HG03439 (cell line): ENCODE results near the gene DMWD.

Source experiments
- ATAC-seq: cut with Tn5 transposase; IDR thresholded peaks from one replicate; pipeline ENCODE4 v1.9.1; 2021; ENCODE audit warnings: mild to moderate bottlenecking, moderate library complexity; ENCODE audit not compliant: unreplicated experiment

DMWD gene

DNA sequence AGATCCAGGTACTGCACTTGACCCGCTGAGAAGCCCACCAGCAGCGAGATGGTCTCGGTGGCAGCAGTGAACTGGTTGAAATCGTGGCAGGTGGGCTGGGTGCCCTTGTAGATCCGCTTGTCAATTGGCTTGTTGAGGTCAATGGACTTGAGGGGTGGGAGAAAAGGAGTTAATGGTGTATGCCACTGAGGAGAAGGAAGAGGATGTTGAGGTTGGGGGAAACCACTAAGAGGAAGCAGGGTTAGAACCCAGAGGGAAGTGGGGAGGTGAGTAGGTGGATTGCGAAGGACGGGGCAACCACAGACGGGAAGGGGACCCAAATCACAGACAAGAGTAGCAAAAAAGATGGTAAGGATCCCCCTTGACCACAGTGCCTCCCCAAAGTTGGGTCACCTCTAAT, 1.7 kb downstream of the DMWD start:
- no peak for ATAC-seq

DNA sequence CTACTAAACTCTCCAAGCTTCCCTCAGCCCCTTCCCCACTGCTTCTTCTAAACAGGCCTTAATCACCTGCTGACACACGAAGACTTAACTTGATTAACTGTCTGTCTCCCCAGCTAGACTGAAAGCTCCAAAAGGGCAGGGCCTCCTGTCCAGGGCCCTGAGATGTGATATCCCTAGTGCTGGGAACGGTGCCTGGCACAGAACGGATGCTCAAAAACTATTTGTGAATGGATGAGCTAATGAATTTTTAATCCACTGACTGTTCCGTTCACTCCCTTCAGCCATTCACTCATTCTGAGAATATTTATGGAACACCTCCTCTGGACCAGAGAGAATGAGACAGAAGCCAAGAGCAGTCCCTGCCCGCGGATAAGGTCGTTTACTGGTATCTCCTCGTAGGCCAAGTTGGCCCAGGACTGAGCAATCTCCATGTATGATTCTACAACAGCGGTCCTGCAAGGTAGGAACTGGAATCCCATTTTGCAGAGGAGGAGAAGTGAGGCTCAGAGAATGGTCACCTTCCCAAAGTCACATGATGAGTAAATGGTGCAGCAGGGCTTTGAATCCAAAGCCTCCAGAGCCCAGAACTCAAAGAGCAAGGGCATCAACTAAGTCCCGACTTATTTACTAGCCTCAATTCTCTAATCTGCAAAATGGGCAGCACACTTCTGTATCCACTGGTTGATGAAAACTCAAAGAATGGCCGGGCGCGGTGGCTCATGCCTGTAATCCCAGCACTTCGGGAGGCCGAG, 3.4 kb downstream of the DMWD start:
- no peak for ATAC-seq

DNA sequence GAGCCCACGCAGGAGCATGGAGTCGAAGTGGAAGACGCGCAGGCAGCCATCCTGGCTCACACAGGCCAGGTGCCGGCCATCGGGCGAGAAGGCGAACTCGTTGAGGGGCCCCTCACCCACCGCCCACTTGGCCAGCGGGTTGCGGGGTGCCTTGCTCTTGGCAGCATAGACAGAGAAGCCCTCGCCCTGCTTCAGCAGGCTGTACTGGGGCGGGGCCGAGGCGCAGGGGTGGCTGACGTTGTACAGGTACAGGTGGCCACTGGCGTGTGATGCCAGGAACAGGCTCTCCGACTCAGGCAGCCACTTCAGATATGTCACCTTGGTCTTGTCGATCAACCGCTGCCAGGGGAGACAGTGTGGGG, 6.1 kb downstream of the DMWD start:
- ATAC-seq, result no peak

DNA sequence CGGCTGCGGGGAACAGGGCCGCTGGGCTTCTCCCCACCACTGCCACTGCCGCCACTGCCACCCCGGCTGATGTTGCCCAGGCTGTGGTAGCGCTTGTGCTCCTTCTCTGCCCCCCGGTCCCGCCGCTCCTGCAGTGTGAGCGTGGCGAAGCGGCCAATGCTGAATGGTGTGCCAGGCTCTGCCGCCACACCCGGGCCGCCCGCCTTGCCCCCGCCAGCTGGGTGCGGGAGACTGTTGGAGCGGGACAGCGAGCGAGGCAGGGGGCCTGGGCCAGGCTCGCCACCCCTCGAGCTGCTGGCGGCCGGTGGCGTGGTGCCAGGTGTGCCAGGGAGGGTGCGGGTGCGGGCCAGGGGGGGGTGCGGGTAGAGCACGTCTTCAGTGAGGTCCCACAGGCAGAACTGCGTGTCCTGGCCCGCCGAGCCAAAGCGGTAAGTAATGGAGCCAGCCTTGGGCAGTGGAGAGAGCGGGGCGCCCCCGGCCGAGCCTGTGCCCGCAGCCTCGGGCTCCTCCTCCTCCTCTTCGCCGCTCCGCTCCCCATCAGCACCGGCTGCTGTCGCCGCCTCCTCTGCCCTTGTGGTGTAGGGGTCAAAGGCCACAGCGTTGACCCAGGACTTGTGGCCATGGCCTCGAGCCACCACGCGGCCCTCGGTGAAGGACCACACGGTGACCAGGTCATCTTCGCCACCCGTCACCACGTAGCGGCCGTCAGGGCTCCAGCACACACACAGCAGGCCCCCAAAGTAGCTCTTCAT, 6.7 kb downstream of the DMWD start:
- no peak for ATAC-seq

DNA sequence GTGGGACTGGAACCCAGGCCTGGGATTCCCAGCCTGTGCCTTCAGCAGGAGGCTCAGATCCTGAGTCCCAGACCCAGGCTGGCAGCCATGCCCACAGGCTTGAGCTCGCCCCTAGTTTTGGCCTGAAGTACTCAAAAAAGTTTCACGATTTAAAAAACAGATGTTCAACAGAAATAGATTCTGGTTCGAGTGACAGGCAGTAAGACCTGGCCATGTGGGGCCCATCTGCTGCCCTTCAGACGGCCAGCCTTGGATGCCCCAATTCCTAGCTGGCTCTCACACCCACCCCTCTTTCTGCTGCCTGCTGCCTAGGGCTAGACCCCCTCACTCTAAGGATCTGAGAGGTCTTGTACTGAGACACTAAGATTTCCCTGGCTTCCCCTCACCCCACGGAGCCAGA, 7.5 kb downstream of the DMWD start:
- no peak for ATAC-seq

DNA sequence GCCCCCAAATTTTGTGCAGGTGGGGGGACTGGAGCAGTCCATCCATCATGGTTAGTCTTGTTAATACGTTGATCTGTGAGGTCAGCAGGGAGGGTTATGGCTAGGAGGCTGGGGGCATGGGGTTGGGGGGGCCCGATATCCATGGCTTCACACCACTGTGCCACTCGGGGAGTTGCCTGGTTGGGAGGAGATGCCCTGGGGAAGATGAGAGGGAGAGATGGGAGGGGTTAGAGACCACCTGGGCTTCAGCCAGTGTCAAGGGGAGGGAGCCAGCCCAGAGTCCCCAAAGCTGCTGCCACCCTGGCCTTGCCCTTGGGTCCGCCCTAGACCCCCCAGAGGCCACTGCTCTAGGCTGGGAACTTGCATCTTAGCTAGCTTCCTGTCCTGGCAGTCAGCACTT, 8.5 kb downstream of the DMWD start:
- no peak for ATAC-seq

DNA sequence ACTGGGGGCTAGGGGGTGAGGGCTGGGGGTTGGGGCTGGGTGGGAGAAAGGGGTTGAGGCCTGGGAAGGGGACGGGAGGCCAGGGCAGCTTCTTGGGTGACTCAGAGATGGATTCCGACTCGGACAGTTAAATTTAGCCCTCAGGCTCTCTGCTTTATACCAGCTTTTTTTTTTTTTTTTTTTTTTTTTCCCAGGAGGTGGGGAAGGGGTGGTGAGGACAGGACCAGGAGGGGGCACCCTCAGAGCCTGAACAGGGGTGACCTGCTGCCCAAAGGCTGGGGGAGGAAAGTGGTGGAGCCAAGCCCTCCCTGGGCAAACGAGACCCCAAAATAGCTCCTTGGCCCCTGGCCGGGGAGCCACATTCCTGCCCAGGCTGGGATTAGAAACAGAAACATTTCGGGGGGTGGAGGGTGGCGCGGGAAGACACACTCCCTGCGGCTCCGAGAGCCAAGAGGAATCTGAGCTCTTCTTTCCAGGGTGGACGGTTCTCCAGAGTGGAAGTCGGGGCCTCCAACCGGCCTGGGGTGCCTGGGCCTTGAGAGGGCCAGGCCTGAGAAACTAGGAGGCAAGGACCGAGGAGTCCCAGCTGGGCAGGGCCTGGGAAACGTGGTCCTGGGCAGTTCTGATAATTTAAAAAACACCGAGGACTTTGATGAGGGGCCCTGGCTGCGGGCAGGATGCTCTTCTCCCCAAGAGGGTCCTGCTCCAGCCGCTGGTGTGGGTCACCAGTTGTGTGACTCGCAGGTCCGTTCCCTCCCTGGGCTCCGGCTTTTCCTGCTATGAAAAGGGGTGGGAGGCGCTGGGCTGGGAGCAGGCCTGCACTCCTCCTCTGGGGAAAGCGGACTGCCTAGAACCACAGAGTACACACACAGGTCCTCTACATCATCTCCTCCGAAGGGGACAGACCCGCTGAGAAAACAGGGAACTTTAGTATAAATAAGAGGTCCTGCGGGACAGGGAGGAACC, 9.5 kb downstream of the DMWD start:
- ATAC-seq, result no peak

DNA sequence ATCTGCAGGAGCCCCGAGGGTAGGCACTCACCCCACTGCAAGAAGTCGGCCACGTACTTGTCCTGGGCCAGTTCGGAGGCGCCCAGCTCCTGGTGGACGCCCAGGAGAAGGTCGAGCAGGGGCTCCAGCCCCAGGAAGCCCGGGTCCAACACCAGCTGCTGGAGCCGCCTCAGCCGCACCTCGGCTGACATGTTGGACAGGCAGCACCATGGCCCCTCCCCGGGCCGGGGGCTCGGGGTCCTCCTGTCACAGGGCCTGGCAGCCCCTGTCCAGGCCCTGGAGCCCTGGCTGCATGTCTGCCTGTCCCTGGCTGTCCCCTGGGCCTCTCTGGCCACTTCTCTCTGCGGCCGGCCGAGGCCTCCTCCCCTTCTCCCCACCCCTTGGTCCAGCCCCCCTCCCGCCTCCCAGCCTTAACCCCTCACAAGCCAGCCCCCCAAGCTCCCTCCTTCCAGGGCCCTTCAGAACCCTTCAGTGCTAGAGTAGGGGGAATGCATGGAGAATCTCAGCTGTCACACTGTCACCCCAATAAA, 10.4 kb downstream of the DMWD start, which contains the start of gene DMPK:
DMPK (minus strand) TSS at position 329 of the 530 bp plus-strand sequence; CDS start at position 191, 138 bp downstream.
- no peak for ATAC-seq

DNA sequence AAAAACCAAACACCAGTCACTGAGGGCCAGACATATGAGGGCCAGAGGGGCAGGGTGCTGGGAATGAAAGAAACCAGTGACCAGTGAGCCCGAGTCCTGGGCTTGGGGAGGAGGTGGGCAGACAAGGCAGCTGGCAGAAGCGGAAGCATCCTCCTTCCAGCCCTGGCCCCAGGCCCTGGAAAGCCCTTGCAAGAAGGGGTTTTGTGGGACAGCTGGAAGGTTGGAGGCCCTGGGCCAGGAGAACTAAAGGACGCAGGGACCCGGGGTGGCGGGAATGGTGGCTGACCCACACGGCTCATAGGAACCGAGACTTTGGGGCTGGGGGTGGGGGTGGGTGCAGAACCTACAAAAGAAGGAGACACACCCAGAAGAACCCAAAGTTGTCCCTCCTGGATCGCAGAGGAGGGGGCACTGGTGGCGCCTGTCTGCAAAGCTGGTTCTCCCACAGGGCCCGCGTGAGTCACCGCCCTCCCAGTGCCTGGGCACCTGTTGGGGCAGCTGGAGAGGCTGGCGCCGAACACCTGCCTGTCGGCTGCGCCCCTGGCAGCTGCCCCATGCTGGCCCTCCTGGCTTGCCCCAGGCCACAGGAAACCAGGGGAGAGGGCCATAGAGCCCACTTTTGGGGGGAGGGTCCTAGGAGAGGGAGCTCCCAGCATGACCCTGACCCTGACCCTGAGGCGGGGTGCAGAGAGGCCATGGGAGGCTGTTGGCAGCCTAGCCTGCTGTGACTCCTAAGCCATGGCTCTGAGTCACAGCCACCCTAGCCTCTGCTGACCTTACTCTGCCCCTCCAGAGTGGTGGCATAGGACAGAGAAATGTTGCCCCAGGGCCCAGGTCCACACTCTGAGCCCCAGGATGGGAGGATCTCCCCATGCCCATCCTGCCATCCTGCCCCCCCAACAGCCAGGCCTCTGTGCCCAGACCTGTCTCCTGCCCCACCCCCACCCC, 11.2 kb downstream of the DMWD start:
- ATAC-seq, result no peak

DNA sequence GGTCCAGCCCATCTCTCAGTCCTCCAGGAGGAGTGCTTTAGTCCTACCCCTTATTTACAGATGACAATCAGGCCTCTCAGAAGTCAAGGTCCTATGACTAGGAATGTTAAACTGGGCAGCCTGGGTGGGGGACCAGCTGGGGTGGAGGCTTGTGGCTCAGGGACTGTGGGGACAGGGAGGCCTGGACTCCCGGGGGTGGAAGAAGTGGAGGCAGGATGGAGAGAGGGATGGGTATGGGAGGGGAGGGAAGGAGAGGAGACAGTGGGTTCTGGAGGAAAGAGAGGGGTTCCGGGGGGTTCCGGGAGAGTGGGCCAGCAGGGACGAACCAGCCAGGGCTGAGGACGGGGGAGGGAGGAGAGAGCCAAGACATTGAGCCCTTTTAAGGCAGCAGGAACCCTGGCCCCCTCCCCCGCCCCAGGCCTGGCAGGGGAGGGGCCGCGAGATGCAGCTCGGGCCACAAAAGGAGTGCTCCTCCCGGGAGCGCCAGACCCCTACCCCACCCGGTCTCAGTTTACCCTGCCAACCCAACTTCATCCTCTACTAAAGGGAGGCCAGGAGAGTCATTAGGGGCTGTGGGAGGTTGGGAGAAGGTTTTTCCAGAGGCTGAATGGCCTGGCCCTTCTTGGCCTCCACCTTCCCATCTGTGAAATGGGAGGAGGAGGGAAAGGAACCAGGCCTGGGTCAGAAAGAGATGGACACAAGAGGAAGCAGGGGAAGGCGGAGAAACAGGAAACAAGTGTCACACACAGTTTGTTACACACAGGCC, 12.0 kb downstream of the DMWD start:
- no peak for ATAC-seq

DNA sequence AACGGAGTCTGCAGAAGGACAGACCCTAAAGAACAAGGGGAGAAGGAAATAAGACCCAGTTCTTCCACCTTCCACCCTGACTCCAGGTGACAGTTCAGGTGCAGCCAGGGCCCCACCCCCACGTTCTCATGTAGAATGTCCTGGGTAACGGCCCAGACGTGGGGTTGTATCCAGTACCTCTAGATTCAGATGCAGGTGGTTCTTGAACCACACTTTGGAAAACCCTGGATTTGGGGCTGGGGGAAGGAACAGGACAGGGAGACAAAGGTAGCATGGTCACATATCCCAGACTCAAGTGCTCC, 12.5 kb downstream of the DMWD start:
- no peak for ATAC-seq

DNA sequence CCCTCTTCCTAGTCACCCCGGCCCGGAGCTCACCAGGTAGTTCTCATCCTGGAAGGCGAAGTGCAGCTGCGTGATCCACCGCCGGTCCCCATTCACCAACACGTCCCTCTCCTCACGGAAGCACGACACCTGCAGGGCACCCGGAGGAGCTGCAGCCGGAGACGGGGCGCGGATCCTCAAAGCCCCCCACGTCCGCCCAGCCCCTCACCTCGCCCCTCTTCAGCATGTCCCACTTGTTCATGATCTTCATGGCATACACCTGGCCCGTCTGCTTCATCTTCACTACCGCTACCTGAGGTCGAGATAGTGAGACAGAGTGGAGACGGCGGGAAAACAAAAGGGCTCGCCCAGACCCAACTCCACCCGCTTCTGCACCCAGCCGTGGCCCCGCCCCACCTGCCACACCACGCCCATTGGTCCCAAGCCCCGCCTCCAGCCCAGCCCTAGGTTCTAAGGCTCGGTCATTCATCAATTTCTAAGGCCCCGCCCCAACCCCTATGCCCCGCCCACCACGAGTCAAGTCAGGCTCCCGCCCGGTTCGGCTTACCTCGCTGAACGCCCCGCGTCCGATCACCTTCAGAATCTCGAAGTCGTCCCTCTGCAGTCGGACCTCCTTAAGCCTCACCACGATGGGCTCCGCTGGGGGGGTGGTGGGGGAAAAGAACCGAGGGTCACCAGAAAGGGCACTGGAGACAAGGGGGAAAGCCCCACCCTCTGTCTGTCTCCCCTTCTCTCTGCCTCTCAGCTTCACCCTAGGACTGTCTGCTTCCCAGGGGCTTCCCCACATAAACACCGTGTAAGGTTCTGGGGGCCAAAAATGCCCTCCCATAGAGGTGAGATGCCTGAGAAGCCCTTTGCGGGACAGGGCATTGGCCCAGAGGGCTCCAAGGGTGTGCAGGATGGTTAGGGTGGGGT, 13.2 kb downstream of the DMWD start:
- peak; percentile 66 for ATAC-seq

DNA sequence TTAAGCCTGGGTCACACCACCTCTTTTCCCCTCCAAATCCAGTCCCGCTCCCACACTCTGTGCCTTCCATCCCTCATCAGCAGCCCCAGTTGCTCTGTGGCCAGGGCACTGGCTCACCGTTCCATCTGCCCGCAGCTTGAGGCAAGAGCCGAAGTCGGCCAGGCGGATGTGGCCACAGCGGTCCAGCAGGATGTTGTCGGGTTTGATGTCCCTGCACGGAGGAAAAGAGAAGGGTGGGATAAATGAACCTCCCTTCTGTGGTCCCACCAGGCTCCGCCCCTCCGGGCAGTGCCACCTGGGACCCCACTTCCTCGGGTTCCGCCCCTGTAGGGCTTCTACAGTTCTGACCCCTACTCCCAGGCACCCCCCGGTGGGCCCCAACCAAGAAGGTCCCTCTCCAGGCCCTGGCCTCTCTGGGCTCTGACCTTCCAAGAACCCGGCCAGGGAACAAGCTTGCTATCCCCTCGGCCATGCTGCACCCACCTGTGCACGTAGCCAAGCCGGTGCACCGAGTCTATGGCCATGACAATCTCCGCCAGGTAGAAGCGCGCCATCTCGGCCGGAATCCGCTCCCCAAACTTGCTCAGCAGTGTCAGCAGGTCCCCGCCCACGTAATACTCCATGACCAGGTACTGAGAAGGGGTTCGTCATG, 14.5 kb downstream of the DMWD start:
- ATAC-seq, result no peak

DNA sequence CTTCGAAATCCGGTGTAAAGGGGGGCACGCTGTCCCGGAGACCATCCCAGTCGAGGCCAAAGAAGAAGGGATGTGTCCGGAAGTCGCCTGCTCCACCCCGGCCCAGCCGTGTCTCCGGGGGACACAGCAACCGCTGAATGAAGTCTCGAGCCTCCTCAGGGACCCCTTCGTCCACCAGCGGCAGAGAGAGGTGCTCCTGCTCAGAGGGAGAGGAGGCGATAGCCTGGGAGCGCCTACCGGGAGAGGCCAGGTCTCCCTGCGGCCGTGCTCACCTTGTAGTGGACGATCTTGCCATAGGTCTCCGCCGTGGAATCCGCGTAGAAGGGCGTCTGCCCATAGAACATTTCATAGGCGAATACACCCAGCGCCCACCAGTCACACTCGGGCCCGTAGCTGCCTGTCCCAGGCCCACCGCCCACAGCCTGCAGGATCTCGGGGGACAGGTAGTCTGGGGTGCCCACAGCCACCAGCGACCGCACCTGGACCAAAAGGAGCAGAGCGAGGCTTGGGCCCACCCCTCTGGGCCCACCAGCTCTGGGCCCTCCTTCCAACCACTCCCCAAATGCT, 15.2 kb downstream of the DMWD start:
- ATAC-seq, result no peak

DNA sequence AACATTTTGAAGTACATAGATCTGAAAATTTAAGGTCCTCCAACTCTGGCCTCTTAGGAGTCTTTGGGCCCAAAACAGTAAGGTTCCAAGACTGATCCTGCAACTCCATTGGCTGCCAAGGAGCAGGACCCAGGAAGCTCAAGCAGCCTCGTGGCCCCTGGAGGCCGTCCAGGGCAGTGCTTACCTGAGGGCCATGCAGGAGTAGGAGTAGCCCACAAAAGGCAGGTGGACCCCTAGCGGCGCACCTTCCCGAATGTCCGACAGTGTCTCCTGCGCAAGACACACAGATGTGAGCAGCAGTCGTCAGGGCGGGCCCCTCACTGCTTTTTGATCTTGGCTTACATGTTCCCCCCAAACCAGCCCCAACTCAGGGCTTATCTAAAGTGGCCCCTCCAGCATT, 17.9 kb downstream of the DMWD start:
- ATAC-seq, result no peak

DNA sequence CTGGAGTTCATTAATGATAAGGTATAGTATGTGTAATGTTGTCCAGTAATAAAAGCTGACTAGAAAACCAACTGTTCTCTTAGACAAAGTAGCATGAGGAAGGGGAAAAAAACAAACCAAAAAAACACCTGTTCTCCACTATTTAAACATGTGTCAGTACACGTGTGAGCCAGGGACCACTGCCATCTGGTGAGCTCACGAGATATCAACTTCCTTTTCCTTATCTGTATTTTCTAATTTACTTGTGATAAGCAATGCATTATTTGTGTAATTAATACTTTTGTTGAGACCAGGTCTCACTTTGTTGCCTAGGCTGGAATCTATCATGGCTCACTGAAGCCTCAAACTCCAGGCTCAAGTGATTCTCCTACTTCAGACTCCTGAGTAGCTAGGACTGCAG, 19.3 kb downstream of the DMWD start:
- no peak for ATAC-seq

DNA sequence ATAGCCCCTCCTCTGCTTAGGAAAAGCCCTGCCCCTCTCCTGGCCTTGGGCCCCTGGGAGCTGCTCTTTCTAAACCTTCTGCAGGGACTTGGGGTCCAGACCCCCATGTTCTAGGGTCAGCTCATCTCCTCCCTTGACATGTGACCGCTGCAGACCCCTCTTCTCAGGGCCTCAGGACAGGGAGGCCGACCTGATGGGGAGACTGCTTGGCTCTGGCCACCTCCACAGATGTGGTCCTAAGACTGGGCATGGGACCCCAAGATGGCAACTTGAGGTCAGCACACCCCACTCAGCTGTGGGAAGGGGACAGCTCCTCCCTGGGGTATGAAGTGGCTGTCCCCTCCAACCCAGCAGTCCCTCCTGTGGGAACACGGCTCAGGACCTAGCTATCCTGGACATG, 19.7 kb downstream of the DMWD start:
- no peak for ATAC-seq
